OCI-LY1 (cell line): ENCODE results near the gene FBXW9.

Source experiments
- EZH2 ChIP-seq: fragments of 200-600 bp; sonication (generic), shearing (Covaris generic); IDR thresholded peaks from 2 replicates; pipeline ENCODE4 v1.8.0; 2017; ENCODE audit warnings: borderline replicate concordance, mixed run types, mild to moderate bottlenecking, antibody characterized with exemption, low read length, moderate library complexity, mixed read lengths
- TF ChIP-seq, protein P1 (sequence below): fragments of 200-600 bp; sonication (generic), shearing (Covaris generic); IDR thresholded peaks from 2 replicates; pipeline ENCODE4 v1.5.1; 2017; ENCODE audit warnings: mild to moderate bottlenecking, antibody characterized with exemption, low read length, moderate library complexity, mixed read lengths

DNA sequence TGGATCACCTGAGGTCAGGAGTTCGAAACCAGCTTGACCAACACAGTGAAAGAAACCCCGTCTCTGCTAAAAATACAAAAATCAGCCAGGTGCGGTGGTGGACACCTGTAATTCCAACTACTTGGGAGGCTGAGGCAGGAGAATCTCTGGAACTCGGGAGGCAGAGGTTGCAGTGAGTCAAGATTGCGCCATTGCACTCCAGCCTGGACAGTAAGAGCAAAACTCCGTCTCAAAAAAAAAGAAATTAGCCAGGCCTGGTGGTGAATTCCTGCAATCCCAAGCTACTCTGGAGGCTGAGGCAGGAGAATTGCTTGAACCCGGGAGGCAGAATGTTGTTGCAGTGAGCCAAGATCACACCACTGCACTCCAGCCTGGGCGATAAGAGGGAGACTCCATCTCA lies 12.2 kb upstream of the FBXW9 start:
- TF ChIP-seq, protein P1, sequence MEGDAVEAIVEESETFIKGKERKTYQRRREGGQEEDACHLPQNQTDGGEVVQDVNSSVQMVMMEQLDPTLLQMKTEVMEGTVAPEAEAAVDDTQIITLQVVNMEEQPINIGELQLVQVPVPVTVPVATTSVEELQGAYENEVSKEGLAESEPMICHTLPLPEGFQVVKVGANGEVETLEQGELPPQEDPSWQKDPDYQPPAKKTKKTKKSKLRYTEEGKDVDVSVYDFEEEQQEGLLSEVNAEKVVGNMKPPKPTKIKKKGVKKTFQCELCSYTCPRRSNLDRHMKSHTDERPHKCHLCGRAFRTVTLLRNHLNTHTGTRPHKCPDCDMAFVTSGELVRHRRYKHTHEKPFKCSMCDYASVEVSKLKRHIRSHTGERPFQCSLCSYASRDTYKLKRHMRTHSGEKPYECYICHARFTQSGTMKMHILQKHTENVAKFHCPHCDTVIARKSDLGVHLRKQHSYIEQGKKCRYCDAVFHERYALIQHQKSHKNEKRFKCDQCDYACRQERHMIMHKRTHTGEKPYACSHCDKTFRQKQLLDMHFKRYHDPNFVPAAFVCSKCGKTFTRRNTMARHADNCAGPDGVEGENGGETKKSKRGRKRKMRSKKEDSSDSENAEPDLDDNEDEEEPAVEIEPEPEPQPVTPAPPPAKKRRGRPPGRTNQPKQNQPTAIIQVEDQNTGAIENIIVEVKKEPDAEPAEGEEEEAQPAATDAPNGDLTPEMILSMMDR = no peak
- TF ChIP-seq EZH2 = no peak
